ENCODE results near the gene IMP3.

Gene IMP3

GRCh38 chr15:75620058-75620820 lies 19.8 kb downstream of the IMP3 start:
- H3K36me3 ChIP-seq (ENCODE audit: control insufficient read depth in 2 of 2, insufficient read depth in 2 of 2, low read length in 2 of 2): peaks cover 14 to 27% of the 10 kb centered on the region in 2 donors
- H3K9me3 ChIP-seq (ENCODE audit: control insufficient read depth in 2 of 2, low read length in 2 of 2): no peaks in the 10 kb centered on the region
- no peaks in the 10 kb centered on the region for H3K27me3 ChIP-seq (ENCODE audit: control insufficient read depth in 2 of 2, insufficient read depth in 2 of 2, low read length in 2 of 2)
- no peak overlapping the region for H3K9ac ChIP-seq (ENCODE audit: low read depth in 1 of 2, low read length in 2 of 2)
- peak overlapping the region in 1 of 2 donors; percentile 45 for H3K4me3 ChIP-seq (ENCODE audit: low read length in 2 of 2)
- H3K27ac ChIP-seq (ENCODE audit: low read depth in 2 of 2, low read length in 2 of 2): peak overlapping the region; percentile 53 to 61
- H3K4me1 ChIP-seq (ENCODE audit: control insufficient read depth in 2 of 2, insufficient read depth in 2 of 2, low read length in 2 of 2): peaks cover 0 to 8% of the 10 kb centered on the region in 2 donors

DNA sequence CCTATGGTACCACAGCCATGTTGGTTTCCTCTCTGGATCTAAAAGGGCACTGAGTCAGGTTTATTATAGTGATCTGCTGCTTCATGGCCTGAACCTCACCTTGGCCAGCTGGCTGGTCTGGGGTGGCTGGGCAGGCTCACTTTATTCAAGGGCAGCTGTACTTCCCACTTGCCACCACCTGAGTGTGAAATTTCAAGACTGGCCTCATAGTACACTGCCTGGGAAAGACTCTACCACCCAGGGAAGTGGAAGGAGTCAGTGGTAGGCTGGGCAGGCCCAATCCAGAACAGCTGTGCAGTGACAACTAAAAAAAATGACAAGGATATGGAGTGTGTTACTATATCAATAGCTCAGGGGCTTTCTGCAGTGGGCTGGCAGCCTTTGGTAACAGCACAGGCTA lies 23.3 kb downstream of the IMP3 start:
- H3K9me3 ChIP-seq (ENCODE audit: control insufficient read depth in 2 of 2, low read length in 2 of 2): no peaks in the 10 kb centered on the region
- no peaks in the 10 kb centered on the region for H3K27me3 ChIP-seq (ENCODE audit: control insufficient read depth in 2 of 2, insufficient read depth in 2 of 2, low read length in 2 of 2)
- no peak overlapping the region for H3K27ac ChIP-seq (ENCODE audit: low read depth in 2 of 2, low read length in 2 of 2)
- peaks cover 0 to 8% of the 10 kb centered on the region in 2 donors for H3K4me1 ChIP-seq (ENCODE audit: control insufficient read depth in 2 of 2, insufficient read depth in 2 of 2, low read length in 2 of 2)
- peaks cover 21 to 46% of the 10 kb centered on the region in 2 donors for H3K36me3 ChIP-seq (ENCODE audit: control insufficient read depth in 2 of 2, insufficient read depth in 2 of 2, low read length in 2 of 2)
- H3K4me3 ChIP-seq (ENCODE audit: low read length in 2 of 2): no peak overlapping the region
- H3K9ac ChIP-seq (ENCODE audit: low read depth in 1 of 2, low read length in 2 of 2): no peak overlapping the region

GRCh38 chr15:75606711-75607699 lies 33.0 kb downstream of the IMP3 start:
- H3K9ac ChIP-seq (ENCODE audit: low read depth in 1 of 2, low read length in 2 of 2): no peak overlapping the region
- H3K4me3 ChIP-seq (ENCODE audit: low read length in 2 of 2): no peak overlapping the region
- H3K27me3 ChIP-seq (ENCODE audit: control insufficient read depth in 2 of 2, insufficient read depth in 2 of 2, low read length in 2 of 2): no peaks in the 10 kb centered on the region
- H3K4me1 ChIP-seq (ENCODE audit: control insufficient read depth in 2 of 2, insufficient read depth in 2 of 2, low read length in 2 of 2): no peaks in the 10 kb centered on the region
- peak overlapping the region in 1 of 2 donors; percentile 41 for H3K27ac ChIP-seq (ENCODE audit: low read depth in 2 of 2, low read length in 2 of 2)
- no peaks in the 10 kb centered on the region for H3K9me3 ChIP-seq (ENCODE audit: control insufficient read depth in 2 of 2, low read length in 2 of 2)
- H3K36me3 ChIP-seq (ENCODE audit: control insufficient read depth in 2 of 2, insufficient read depth in 2 of 2, low read length in 2 of 2): peaks cover 35 to 38% of the 10 kb centered on the region in 2 donors

DNA sequence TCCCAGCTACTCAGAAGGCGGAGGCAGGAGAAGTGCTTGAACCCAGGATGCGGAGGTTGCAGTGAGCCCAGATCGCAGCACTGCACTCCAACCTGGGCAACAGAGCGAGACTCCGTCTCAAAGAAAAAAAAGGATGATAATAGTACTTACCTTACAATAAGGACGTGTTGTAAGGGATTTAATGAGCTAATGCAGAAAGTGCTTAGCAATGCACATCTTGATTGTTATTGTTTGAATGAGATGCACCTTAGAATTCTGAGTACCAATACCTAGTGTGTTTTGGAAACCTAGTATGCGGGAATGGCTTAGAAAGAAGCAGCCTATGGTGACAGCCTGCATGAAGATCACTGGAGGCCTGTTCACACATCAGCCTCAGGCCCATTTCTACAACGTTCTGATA lies 34.0 kb downstream of the IMP3 start:
- H3K27me3 ChIP-seq (ENCODE audit: control insufficient read depth in 2 of 2, insufficient read depth in 2 of 2, low read length in 2 of 2): no peaks in the 10 kb centered on the region
- H3K4me1 ChIP-seq (ENCODE audit: control insufficient read depth in 2 of 2, insufficient read depth in 2 of 2, low read length in 2 of 2): no peaks in the 10 kb centered on the region
- H3K9me3 ChIP-seq (ENCODE audit: control insufficient read depth in 2 of 2, low read length in 2 of 2): no peaks in the 10 kb centered on the region
- no peak overlapping the region for H3K4me3 ChIP-seq (ENCODE audit: low read length in 2 of 2)
- H3K27ac ChIP-seq (ENCODE audit: low read depth in 2 of 2, low read length in 2 of 2): no peak overlapping the region
- peaks cover 35 to 39% of the 10 kb centered on the region in 2 donors for H3K36me3 ChIP-seq (ENCODE audit: control insufficient read depth in 2 of 2, insufficient read depth in 2 of 2, low read length in 2 of 2)
- H3K9ac ChIP-seq (ENCODE audit: low read depth in 1 of 2, low read length in 2 of 2): no peak overlapping the region

DNA sequence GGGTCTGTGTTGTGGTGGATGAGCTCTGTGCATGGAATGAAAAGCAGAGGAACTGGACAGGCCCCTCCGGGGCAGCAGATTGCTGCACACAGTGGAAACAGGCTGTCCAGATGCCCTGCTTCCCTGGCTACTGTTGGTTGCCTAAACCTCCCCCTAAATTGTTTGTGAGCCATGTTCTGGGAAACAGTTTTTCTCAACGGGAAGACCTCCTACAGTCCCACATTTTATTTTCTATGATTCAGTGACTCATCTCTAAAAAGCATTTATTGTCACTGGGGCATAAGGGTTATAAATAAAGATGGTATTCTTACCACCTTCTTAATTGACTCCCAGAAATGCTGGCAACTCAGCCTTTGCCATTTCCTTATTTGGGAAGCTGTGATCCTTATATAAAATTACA lies 40.6 kb downstream of the IMP3 start:
- H3K9ac ChIP-seq (ENCODE audit: low read depth in 1 of 2, low read length in 2 of 2): no peak overlapping the region
- H3K4me1 ChIP-seq (ENCODE audit: control insufficient read depth in 2 of 2, insufficient read depth in 2 of 2, low read length in 2 of 2): no peaks in the 10 kb centered on the region
- peak overlapping the region in 1 of 2 donors; percentile 16 for H3K27ac ChIP-seq (ENCODE audit: low read depth in 2 of 2, low read length in 2 of 2)
- H3K9me3 ChIP-seq (ENCODE audit: control insufficient read depth in 2 of 2, low read length in 2 of 2): no peaks in the 10 kb centered on the region
- no peak overlapping the region for H3K4me3 ChIP-seq (ENCODE audit: low read length in 2 of 2)
- H3K36me3 ChIP-seq (ENCODE audit: control insufficient read depth in 2 of 2, insufficient read depth in 2 of 2, low read length in 2 of 2): peaks cover 22 to 36% of the 10 kb centered on the region in 2 donors
- H3K27me3 ChIP-seq (ENCODE audit: control insufficient read depth in 2 of 2, insufficient read depth in 2 of 2, low read length in 2 of 2): no peaks in the 10 kb centered on the region

DNA sequence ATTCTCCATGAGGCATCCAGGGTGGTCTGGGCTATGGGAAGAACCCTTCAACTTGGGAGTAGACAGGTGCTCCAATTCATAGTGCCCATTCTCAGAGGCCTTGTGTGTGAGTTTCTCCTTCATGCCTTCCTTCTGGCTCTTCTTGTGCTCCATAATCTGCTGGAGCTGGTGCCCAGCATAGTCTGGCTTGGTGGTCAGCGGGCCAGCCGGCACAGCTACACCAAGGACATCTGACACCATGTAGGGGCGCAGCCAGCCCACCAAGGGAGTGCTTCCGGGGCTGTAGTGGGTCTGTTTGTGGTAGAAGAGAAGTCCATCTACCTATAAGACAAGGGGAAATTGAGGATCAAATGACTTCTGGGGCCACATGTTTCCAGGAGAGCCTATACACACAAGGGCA lies 41.7 kb downstream of the IMP3 start:
- H3K9ac ChIP-seq (ENCODE audit: low read depth in 1 of 2, low read length in 2 of 2): no peak overlapping the region
- H3K27ac ChIP-seq (ENCODE audit: low read depth in 2 of 2, low read length in 2 of 2): no peak overlapping the region
- H3K9me3 ChIP-seq (ENCODE audit: control insufficient read depth in 2 of 2, low read length in 2 of 2): no peaks in the 10 kb centered on the region
- H3K27me3 ChIP-seq (ENCODE audit: control insufficient read depth in 2 of 2, insufficient read depth in 2 of 2, low read length in 2 of 2): no peaks in the 10 kb centered on the region
- H3K36me3 ChIP-seq (ENCODE audit: control insufficient read depth in 2 of 2, insufficient read depth in 2 of 2, low read length in 2 of 2): peaks cover 22 to 38% of the 10 kb centered on the region in 2 donors
- H3K4me3 ChIP-seq (ENCODE audit: low read length in 2 of 2): no peak overlapping the region
- H3K4me1 ChIP-seq (ENCODE audit: control insufficient read depth in 2 of 2, insufficient read depth in 2 of 2, low read length in 2 of 2): no peaks in the 10 kb centered on the region

DNA sequence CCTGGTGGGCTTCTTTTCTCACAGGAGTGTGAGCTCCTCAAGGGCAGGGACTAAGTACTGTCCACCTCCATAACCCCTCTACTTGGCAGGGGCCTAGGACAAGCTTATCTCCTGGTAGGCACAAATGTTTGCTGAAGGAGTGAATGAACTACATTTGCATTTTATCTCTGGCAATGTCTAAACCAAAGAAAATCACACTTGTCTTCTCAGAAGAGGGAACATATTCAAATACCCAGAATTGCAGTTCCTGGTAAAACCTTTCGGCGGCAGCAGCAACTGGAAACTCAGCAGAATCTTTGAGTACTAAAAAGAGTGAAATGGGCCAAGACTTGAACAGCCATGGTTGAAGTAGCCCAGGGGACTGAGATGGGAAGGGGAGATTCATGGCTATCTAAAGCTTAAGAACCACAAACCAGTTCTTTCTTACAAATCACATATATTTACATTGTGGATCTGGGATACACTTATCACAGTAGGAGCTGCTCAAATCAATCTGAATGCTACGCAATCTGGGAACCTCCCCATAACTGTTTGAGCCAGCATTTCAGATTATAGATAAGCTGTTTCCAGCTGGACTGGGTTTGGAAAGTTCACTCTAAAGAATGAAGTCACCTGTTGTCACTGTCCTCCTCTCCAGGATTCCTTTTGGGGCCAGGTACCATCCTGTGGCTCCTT lies 42.2 kb downstream of the IMP3 start:
- no peaks in the 10 kb centered on the region for H3K27me3 ChIP-seq (ENCODE audit: control insufficient read depth in 2 of 2, insufficient read depth in 2 of 2, low read length in 2 of 2)
- no peaks in the 10 kb centered on the region for H3K9me3 ChIP-seq (ENCODE audit: control insufficient read depth in 2 of 2, low read length in 2 of 2)
- no peaks in the 10 kb centered on the region for H3K4me1 ChIP-seq (ENCODE audit: control insufficient read depth in 2 of 2, insufficient read depth in 2 of 2, low read length in 2 of 2)
- peaks cover 22 to 38% of the 10 kb centered on the region in 2 donors for H3K36me3 ChIP-seq (ENCODE audit: control insufficient read depth in 2 of 2, insufficient read depth in 2 of 2, low read length in 2 of 2)
- H3K4me3 ChIP-seq (ENCODE audit: low read length in 2 of 2): no peak overlapping the region
- no peak overlapping the region for H3K27ac ChIP-seq (ENCODE audit: low read depth in 2 of 2, low read length in 2 of 2)
- no peak overlapping the region for H3K9ac ChIP-seq (ENCODE audit: low read depth in 1 of 2, low read length in 2 of 2)

GRCh38 chr15:75596703-75597345 lies 43.2 kb downstream of the IMP3 start:
- Histone ChIP-seq H3K9ac (ENCODE audit: low read depth in 1 of 2, low read length in 2 of 2) (no peak overlapping the region), H3K36me3 (ENCODE audit: control insufficient read depth in 2 of 2, insufficient read depth in 2 of 2, low read length in 2 of 2) (peaks cover 22 to 38% of the 10 kb centered on the region in 2 donors), H3K4me1 (ENCODE audit: control insufficient read depth in 2 of 2, insufficient read depth in 2 of 2, low read length in 2 of 2) (no peaks in the 10 kb centered on the region), H3K4me3 (ENCODE audit: low read length in 2 of 2) (no peak overlapping the region), H3K9me3 (ENCODE audit: control insufficient read depth in 2 of 2, low read length in 2 of 2) (no peaks in the 10 kb centered on the region), H3K27ac (ENCODE audit: low read depth in 2 of 2, low read length in 2 of 2) (no peak overlapping the region), H3K27me3 (ENCODE audit: control insufficient read depth in 2 of 2, insufficient read depth in 2 of 2, low read length in 2 of 2) (no peaks in the 10 kb centered on the region)

DNA sequence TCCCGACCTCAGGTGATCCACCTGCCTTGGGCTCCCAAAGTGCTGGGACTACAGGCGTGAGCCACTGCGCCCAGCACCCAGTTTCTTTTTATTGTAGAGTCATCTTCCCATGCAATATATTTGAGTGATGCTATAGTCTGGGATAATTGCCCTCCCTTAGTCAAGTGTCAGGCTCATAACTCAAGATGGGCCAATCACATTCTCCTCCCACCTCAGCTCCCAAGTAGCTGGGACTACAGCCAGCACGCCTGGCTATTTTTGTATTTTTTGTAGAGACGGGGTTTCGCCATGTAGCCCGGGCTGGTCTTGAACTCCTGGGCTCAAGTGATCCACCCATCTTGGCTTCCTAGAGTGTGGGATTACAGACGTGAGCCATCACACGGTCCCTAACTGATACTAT lies 45.7 kb downstream of the IMP3 start:
- H3K27ac ChIP-seq (ENCODE audit: low read depth in 2 of 2, low read length in 2 of 2): no peak overlapping the region
- H3K4me3 ChIP-seq (ENCODE audit: low read length in 2 of 2): no peak overlapping the region
- H3K27me3 ChIP-seq (ENCODE audit: control insufficient read depth in 2 of 2, insufficient read depth in 2 of 2, low read length in 2 of 2): no peaks in the 10 kb centered on the region
- H3K9me3 ChIP-seq (ENCODE audit: control insufficient read depth in 2 of 2, low read length in 2 of 2): no peaks in the 10 kb centered on the region
- H3K4me1 ChIP-seq (ENCODE audit: control insufficient read depth in 2 of 2, insufficient read depth in 2 of 2, low read length in 2 of 2): no peaks in the 10 kb centered on the region
- peaks cover 17 to 33% of the 10 kb centered on the region in 2 donors for H3K36me3 ChIP-seq (ENCODE audit: control insufficient read depth in 2 of 2, insufficient read depth in 2 of 2, low read length in 2 of 2)
- H3K9ac ChIP-seq (ENCODE audit: low read depth in 1 of 2, low read length in 2 of 2): no peak overlapping the region
